Duodenal mucosa (tissue), 2 donors: ENCODE data around the gene PTPRG.

ENCODE experiments used
- H3K27ac ChIP-seq: one replicate; pipeline ENCODE4 v1.7.0; 2013; ENCODE audit warnings: low read depth, low read length
- H3K27me3 ChIP-seq, 2 donors: one replicate each; pipeline ENCODE4 v1.7.0; 2013; ENCODE audit warnings: low read length in 2 of 2, control low read depth in 1 of 2; ENCODE audit not compliant: insufficient read depth in 2 of 2, control insufficient read depth in 1 of 2
- H3K36me3 ChIP-seq, 2 donors: one replicate each; pipeline ENCODE4 v1.7.0; 2013; ENCODE audit warnings: low read length in 2 of 2, control low read depth in 1 of 2; ENCODE audit not compliant: insufficient read depth in 2 of 2, control insufficient read depth in 1 of 2
- H3K4me1 ChIP-seq, 2 donors: one replicate each; pipeline ENCODE4 v1.7.0; 2013; ENCODE audit warnings: low read length in 2 of 2, control low read depth in 1 of 2; ENCODE audit not compliant: insufficient read depth in 2 of 2, control insufficient read depth in 1 of 2
- H3K4me3 ChIP-seq, 2 donors: one replicate each; pipeline ENCODE4 v1.7.0; 2013; ENCODE audit warnings: low read length in 2 of 2, low read depth in 1 of 2
- H3K9ac ChIP-seq, 2 donors: one replicate each; pipeline ENCODE4 v1.7.0; 2013; ENCODE audit warnings: low read length in 2 of 2, low read depth in 1 of 2
- H3K9me3 ChIP-seq, 2 donors: one replicate each; pipeline ENCODE4 v1.7.0; 2013; ENCODE audit warnings: low read length in 2 of 2, control low read depth in 1 of 2; ENCODE audit not compliant: control insufficient read depth in 1 of 2

PTPRG gene

DNA sequence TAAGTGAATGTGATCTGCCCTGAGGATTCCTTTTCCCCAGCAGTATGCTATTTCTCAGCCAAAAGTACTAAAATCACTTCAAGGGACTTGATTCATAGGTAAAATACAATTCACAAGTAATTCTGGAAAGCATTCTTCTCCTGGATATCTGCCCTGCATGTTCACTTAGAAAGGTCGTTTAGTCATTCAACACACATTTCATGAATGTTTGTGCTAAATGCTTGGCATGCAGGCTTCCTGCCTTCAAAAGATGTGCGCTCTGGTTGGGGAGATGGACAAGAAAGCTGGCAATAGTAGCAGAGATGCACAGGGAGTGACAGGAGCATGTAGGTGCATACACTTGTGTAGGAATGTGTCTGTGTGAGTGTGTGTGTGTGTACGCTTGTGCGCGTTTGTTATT lies 360.7 kb downstream of the PTPRG start:
- Histone ChIP-seq H3K4me1 (no peaks in the 10 kb centered on the region), H3K27ac (no peak overlapping the region), H3K9ac (no peak overlapping the region), H3K4me3 (no peak overlapping the region), H3K36me3 (no peaks in the 10 kb centered on the region), H3K27me3 (no peaks in the 10 kb centered on the region), H3K9me3 (no peaks in the 10 kb centered on the region)

DNA sequence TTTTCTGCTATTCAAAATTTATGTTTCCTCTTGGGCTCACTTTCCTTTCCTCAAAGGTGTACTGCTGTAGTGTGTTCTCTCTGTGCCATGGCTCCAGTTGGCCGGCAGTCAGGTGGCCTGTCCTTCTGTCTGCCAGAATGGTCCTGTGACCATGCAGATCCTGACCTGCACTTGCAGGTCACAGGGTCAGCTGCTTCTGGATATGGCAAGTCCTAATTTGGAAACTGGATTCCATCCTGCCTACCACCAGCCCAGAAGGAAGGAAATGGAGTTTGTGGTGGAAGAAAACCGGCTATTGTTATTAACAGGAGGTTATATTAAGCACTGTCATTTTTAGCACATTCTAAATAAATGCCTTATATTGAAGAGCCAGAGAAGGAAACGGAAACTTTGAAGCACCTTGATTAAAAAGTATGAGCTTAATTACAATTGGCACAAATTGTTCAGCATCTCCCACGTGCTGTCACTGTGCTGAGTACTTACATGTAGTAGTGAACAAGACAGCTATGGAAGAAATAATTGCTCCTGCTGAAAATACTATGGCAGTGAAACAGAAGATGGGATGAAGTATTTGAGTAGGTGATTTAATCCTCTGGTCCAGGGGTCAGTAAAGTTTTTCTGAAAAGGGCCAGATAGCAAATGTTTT lies 362.8 kb downstream of the PTPRG start:
- no peak overlapping the region for H3K9ac ChIP-seq
- H3K27ac ChIP-seq, result no peak overlapping the region
- no peaks in the 10 kb centered on the region for H3K27me3 ChIP-seq
- H3K36me3 ChIP-seq, result no peaks in the 10 kb centered on the region
- H3K9me3 ChIP-seq, result no peaks in the 10 kb centered on the region
- H3K4me3 ChIP-seq, result no peak overlapping the region
- H3K4me1 ChIP-seq, result peaks cover 0 to 5% of the 10 kb centered on the region in 2 donors

DNA sequence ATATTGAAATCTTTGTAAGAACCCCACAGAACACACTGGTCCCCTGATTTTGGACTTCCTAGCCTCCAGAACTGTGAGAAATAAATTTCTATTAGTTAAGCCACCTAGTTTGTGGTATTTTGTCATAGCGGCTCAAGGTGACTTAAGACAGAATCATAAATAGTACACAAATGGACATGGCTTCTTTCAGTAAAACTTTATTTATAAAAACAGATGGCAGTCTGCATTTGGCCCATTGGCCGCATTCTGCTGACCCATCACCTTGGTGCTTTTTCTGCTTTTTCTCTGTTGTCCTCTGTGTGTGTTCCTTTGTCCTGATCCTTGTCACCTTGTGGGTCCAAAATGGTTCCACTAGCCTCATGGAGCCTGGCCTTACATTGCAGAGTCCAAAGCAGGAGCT lies 363.6 kb downstream of the PTPRG start:
- Histone ChIP-seq H3K9ac (no peak overlapping the region), H3K9me3 (no peaks in the 10 kb centered on the region), H3K36me3 (no peaks in the 10 kb centered on the region), H3K4me1 (peaks cover 0 to 5% of the 10 kb centered on the region in 2 donors), H3K4me3 (no peak overlapping the region), H3K27me3 (no peaks in the 10 kb centered on the region), H3K27ac (no peak overlapping the region)

DNA sequence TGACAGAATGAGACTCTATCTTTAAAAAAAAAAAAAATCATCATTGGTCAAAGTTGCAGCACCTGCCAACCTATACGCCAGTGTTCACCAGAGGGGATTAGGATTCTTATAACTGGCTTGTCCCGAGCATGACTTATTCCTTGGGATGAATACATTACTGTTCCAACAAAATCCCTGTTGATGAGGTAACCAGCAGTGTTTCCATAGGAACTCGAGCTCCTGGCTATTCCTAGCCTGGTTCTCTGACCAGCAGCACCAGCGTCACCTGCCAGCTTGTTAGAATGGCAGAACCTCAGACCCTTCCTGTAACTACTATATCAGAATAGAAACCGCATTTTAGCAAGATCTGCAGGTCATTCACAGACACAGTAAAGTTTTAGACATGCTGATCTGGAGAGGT lies 364.4 kb downstream of the PTPRG start:
- H3K36me3 ChIP-seq, result no peaks in the 10 kb centered on the region
- H3K27ac ChIP-seq, result no peak overlapping the region
- no peak overlapping the region for H3K9ac ChIP-seq
- no peak overlapping the region for H3K4me3 ChIP-seq
- no peaks in the 10 kb centered on the region for H3K9me3 ChIP-seq
- H3K4me1 ChIP-seq, result peaks cover 0 to 5% of the 10 kb centered on the region in 2 donors
- H3K27me3 ChIP-seq, result no peaks in the 10 kb centered on the region

DNA sequence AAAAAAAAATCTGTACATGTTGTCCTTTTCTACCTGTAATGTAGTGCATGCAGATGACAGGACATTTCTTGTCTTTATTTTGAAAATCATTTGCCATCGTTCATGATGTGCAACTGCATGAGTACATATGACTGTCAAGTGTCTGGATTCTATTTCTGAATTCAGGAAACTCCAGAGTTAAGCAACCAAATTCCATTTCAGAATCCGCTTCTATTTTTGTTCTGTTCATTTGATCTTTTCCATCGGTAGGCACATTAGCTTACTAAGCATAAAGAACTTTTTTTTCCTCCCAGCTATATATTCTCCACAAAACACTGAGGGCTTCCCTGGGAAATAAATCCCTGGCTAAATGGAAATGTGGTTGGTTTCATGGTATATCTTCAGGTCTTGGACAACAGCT lies 365.6 kb downstream of the PTPRG start:
- H3K4me1 ChIP-seq, result peaks cover 0 to 5% of the 10 kb centered on the region in 2 donors
- H3K36me3 ChIP-seq, result no peaks in the 10 kb centered on the region
- no peak overlapping the region for H3K4me3 ChIP-seq
- H3K9ac ChIP-seq, result no peak overlapping the region
- no peak overlapping the region for H3K27ac ChIP-seq
- no peaks in the 10 kb centered on the region for H3K27me3 ChIP-seq
- no peaks in the 10 kb centered on the region for H3K9me3 ChIP-seq

DNA sequence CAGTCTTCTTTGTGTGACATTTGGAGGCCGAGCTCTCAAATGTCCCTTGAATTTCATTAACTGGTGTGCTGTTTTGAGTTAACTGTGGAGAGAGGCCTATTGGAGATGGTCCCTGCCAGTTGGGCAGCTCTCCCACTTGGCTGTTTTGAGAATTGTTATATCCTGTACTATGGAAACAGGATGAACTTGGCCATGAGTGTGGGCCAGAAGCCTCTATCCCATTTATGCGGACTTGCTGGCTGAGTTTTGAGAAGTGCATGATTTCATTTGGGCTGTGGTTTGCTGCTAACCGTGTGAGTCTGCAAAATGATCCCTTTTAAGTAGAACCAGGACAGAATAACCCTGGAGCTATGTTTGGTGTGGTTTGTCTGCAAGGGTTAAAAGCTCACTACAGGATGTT lies 366.0 kb downstream of the PTPRG start:
- no peak overlapping the region for H3K4me3 ChIP-seq
- no peak overlapping the region for H3K27ac ChIP-seq
- no peaks in the 10 kb centered on the region for H3K9me3 ChIP-seq
- H3K4me1 ChIP-seq, result peaks cover 0 to 5% of the 10 kb centered on the region in 2 donors
- H3K36me3 ChIP-seq, result no peaks in the 10 kb centered on the region
- no peaks in the 10 kb centered on the region for H3K27me3 ChIP-seq
- no peak overlapping the region for H3K9ac ChIP-seq

DNA sequence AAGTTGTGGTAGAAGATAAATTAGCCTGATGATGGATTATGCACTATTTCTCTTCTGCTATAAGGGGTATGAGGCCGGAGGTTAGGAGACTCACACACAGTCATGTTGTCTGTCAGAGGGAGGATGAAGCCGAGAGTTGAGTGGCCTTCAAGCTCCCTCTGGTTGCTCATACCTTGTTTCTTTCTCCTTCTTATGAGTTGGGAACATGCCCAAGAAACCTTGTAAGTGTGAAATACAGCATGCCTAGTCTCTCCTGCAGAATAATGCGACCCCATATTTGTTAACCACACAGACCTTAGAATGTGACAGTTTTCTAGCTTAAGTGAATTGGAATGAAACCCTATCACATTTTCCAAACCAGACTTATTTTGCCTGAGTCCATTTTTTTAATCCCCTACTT lies 366.7 kb downstream of the PTPRG start:
- Histone ChIP-seq H3K36me3 (no peaks in the 10 kb centered on the region), H3K9me3 (no peaks in the 10 kb centered on the region), H3K27me3 (no peaks in the 10 kb centered on the region), H3K4me3 (no peak overlapping the region), H3K4me1 (peaks cover 0 to 5% of the 10 kb centered on the region in 2 donors), H3K9ac (no peak overlapping the region), H3K27ac (no peak overlapping the region)

DNA sequence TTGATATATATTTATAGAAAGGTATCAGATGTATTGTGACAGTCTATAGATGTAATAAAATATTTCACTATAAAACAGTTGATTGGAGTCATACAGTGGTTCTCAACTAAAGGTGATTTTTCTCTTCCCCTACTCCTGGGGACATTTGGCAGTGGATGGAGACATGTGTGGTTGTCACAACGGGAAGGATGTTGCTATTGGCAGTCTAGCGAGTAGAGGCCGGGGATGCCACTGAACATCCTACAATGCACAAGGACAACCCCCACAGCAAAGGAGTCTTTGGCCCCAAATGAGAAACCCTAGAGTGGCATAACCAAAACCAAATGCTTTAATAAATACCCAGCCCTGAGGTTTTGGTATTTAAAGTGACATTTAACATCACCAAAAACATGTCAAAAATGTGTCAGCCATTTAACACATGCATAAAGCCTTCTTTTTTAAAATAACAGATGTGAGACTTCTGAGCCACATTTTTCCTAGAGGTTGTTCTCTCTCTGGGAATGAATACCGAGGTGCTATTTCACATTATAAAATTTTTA lies 367.5 kb downstream of the PTPRG start:
- no peaks in the 10 kb centered on the region for H3K27me3 ChIP-seq
- no peak overlapping the region for H3K4me3 ChIP-seq
- H3K36me3 ChIP-seq, result no peaks in the 10 kb centered on the region
- peaks cover 0 to 5% of the 10 kb centered on the region in 2 donors for H3K4me1 ChIP-seq
- no peak overlapping the region for H3K9ac ChIP-seq
- no peaks in the 10 kb centered on the region for H3K9me3 ChIP-seq
- H3K27ac ChIP-seq, result no peak overlapping the region

DNA sequence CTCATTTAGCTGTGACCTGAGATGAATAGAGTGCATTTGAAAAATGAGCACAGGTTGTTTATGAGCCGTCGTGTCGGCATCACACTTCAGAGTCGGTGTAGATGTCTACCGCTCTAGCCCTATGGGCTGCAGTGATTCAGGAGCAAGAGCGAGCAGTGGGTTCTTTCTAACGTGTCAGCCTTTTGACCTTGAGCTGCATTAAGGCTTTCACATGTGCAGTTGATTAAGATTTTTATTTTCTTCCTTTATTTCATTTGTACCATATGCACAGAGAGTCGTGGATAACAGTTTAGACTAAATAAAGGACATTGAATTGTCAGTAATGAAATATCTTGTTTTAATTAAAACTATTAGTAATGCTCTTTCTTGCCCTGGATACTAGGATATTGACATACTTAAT lies 368.2 kb downstream of the PTPRG start:
- H3K36me3 ChIP-seq, result peaks cover 0 to under 1% of the 10 kb centered on the region in 2 donors
- no peaks in the 10 kb centered on the region for H3K27me3 ChIP-seq
- no peak overlapping the region for H3K9ac ChIP-seq
- no peak overlapping the region for H3K4me3 ChIP-seq
- peaks cover under 1 to 4% of the 10 kb centered on the region in 2 donors for H3K9me3 ChIP-seq
- H3K4me1 ChIP-seq, result peaks cover 0 to 5% of the 10 kb centered on the region in 2 donors
- H3K27ac ChIP-seq, result no peak overlapping the region

DNA sequence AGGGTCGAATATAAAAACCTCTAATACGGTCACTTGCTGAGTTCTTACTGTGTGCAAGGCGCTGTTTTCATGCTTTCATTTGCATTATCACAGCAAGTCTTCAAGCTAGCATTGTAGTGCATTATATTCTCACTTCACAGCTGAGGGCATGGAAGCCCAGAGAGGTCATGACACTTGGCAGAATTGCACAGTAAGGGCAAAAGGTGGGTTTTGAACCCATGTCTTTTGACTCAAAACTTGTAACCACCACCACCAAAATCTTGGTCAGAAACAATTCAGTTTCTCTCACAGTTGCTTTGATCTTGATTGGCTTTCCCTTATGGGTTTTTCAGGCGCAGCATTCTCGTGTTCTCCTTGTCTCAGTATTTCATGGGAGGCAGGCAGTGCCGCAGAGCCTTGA lies 371.1 kb downstream of the PTPRG start:
- Histone ChIP-seq H3K4me1 (peaks cover 0 to 5% of the 10 kb centered on the region in 2 donors), H3K27ac (no peak overlapping the region), H3K36me3 (peaks cover 0 to 3% of the 10 kb centered on the region in 2 donors), H3K27me3 (no peaks in the 10 kb centered on the region), H3K4me3 (no peak overlapping the region), H3K9me3 (peaks cover 2 to 10% of the 10 kb centered on the region in 2 donors), H3K9ac (no peak overlapping the region)
